HG02571 (cell line): ENCODE data around the gene MAFG.
"Not testable (repeated sequence)": the region's sequence is repeated elsewhere in the genome, so short reads cannot be mapped to it uniquely, and the experiment has no call there.

Source experiments
- ATAC-seq: cut with Tn5 transposase; IDR thresholded peaks from one replicate; pipeline ENCODE4 v1.9.1; 2021; ENCODE audit warnings: mild to moderate bottlenecking, moderate library complexity; ENCODE audit not compliant: unreplicated experiment

The MAFG gene

GRCh38 chr17:81924557-81925532 is 2.7 kb downstream of the MAFG start:
- ATAC-seq, result no peak

- no peak for ATAC-seq
Measured at GRCh38 chr17:81923302-81924260, 4.0 kb downstream of the MAFG start.

- no peak for ATAC-seq
Measured at GRCh38 chr17:81922566-81923301, 4.8 kb downstream of the MAFG start.

GRCh38 chr17:81921996-81922565 is 5.5 kb downstream of the MAFG start:
- no peak for ATAC-seq

- ATAC-seq, result no peak
Measured at GRCh38 chr17:81921537-81921862, 6.0 kb downstream of the MAFG start.

- no peak for ATAC-seq
Measured at GRCh38 chr17:81920612-81921536, 6.7 kb downstream of the MAFG start.

- no peak for ATAC-seq
Measured at GRCh38 chr17:81918832-81919545, 8.5 kb downstream of the MAFG start.

GRCh38 chr17:81918333-81918669 is 9.2 kb downstream of the MAFG start:
- ATAC-seq, result not testable (repeated sequence)

- peak; percentile 56 for ATAC-seq
Measured at GRCh38 chr17:81917565-81918332, 9.8 kb downstream of the MAFG start, which contains the start of gene SIRT7. SIRT7 (minus strand) TSS chr17:81918176; CDS start chr17:81918131, 45 bp downstream.

GRCh38 chr17:81916234-81917001 is 11.1 kb downstream of the MAFG start:
- no peak for ATAC-seq

- no peak for ATAC-seq
Measured at GRCh38 chr17:81915331-81915730, 12.2 kb downstream of the MAFG start.

- ATAC-seq, result no peak
Measured at GRCh38 chr17:81914103-81914850, 13.3 kb downstream of the MAFG start.

GRCh38 chr17:81913394-81914102 is 14.0 kb downstream of the MAFG start:
- no peak for ATAC-seq

GRCh38 chr17:81912441-81913309 is 14.9 kb downstream of the MAFG start:
- no peak for ATAC-seq

- no peak for ATAC-seq
Measured at GRCh38 chr17:81911969-81912368, 15.6 kb downstream of the MAFG start.
